GM23248 (cell line): ENCODE measurements around the gene CAMSAP2. TPM values are rescaled to one million over a fixed set of nuclear protein-coding genes. Genes with fewer than 3 reads are reported as not detected.

Source experiments
- DNase-seq: peaks from one replicate; pipeline ENCODE4 v3.0.0-alpha.2; 2015
- H2AFZ ChIP-seq: fragments of 200-600 bp; sonication (generic); 2 replicates; pipeline ENCODE4 v1.6.1; 2016; ENCODE audit warnings: antibody characterized with exemption
- H3F3A ChIP-seq: fragments of 200-600 bp; sonication (generic); 2 replicates; pipeline ENCODE4 v1.6.1; 2016; ENCODE audit warnings: mild to moderate bottlenecking, antibody characterized with exemption, mixed run types; ENCODE audit not compliant: insufficient read depth
- H3K27ac ChIP-seq: fragments of 200-600 bp; sonication (generic); 2 replicates; pipeline ENCODE4 v1.5.1; 2016; ENCODE audit warnings: mild to moderate bottlenecking
- H3K27me3 ChIP-seq: fragments of 200-600 bp; sonication (generic); replicated peaks from 2 replicates; pipeline ENCODE4 v1.6.1; 2016; ENCODE audit warnings: mild to moderate bottlenecking; ENCODE audit not compliant: insufficient read depth
- H3K36me3 ChIP-seq: fragments of 200-600 bp; sonication (generic); 2 replicates; pipeline ENCODE4 v1.6.1; 2016; ENCODE audit warnings: low read depth, mild to moderate bottlenecking
- H3K4me1 ChIP-seq: fragments of 200-600 bp; sonication (generic); 2 replicates; pipeline ENCODE4 v1.6.1; 2016; ENCODE audit warnings: mild to moderate bottlenecking; ENCODE audit not compliant: insufficient read depth
- H3K4me2 ChIP-seq: fragments of 200-600 bp; sonication (generic); one replicate; pipeline ENCODE4 v1.6.1; 2016; ENCODE audit warnings: mild to moderate bottlenecking; ENCODE audit not compliant: unreplicated experiment
- H3K4me3 ChIP-seq: fragments of 200-600 bp; sonication (generic); 2 replicates; pipeline ENCODE4 v1.5.1; 2016; ENCODE audit warnings: mild to moderate bottlenecking
- H3K79me2 ChIP-seq: fragments of 200-600 bp; sonication (generic); 2 replicates; pipeline ENCODE4 v1.6.1; 2016; ENCODE audit warnings: mild to moderate bottlenecking; ENCODE audit not compliant: insufficient read depth
- H3K9ac ChIP-seq: fragments of 200-600 bp; sonication (generic); 2 replicates; pipeline ENCODE4 v1.6.1; 2016; ENCODE audit warnings: mild to moderate bottlenecking
- H3K9me2 ChIP-seq: fragments of 200-600 bp; sonication (generic); 2 replicates; pipeline ENCODE4 v1.6.1; 2016; ENCODE audit warnings: mixed run types, mild to moderate bottlenecking, moderate library complexity; ENCODE audit not compliant: insufficient read depth
- H3K9me3 ChIP-seq: fragments of 200-600 bp; sonication (generic); one replicate; pipeline ENCODE4 v1.6.1; 2017; ENCODE audit warnings: low read depth
- H4K20me1 ChIP-seq: fragments of 200-600 bp; sonication (generic); 2 replicates; pipeline ENCODE4 v1.6.0; 2016; ENCODE audit not compliant: insufficient read depth
- EZH2 ChIP-seq: fragments of 200-600 bp; sonication (generic); IDR thresholded peaks from 2 replicates; pipeline ENCODE4 v1.6.1; 2018; ENCODE audit warnings: antibody characterized with exemption, mild to moderate bottlenecking; ENCODE audit not compliant: insufficient read depth, poor library complexity, severe bottlenecking
- EZH2phosphoT487 ChIP-seq: fragments of 200-600 bp; sonication (generic); IDR thresholded peaks from 2 replicates; pipeline ENCODE4 v1.6.1; 2018; ENCODE audit warnings: antibody characterized with exemption, moderate library complexity, mild to moderate bottlenecking, low read depth; ENCODE audit not compliant: insufficient read depth
- WGBS, 2 experiments: methylation state at CpG; one replicate each; pipeline ENCODE4 v1.1.6; 2015 to 2017; ENCODE audit warnings: low lambda C conversion rate in 2 of 2, low coverage in 1 of 2; ENCODE audit errors: missing lambda C conversion rate in 2 of 2; 5-methylcytosine and 5-hydroxymethylcytosine counted together
- in situ Hi-C: fragments of 300-500 bp; cut with MboI; formaldehyde crosslinking; loops from 2 replicates; pipeline ENCODE4 v1.15.0; 2020
- polyA plus RNA-seq: library from polyadenylated mRNA; unstranded; fragments of >200 nt; fragmentation: Nextera tagmentation; extraction: Ambion mirVana; gene quantifications from 2 replicates; pipeline ENCODE4 v1.2.1, GENCODE V29; 2016
- total RNA-seq: library from RNA; depleted of rRNA; stranded (reverse); fragments of >200 nt; shearing (Covaris generic); gene quantifications from 2 replicates; pipeline ENCODE4 v1.2.3, GENCODE V29; 2014

Gene CAMSAP2
- total and polyA plus RNA-seq, 2 experiments from 2014 or later: 10.9 to 28.7 TPM

GRCh38 chr1:200751717-200752116, 13.0 kb downstream of the CAMSAP2 start:
- peaks cover 100% of the 10 kb centered on the region for H3K79me2 ChIP-seq
- 92 to 100% methylated on average over 2 of the region's 2 CpGs for WGBS, 2 experiments
- no peak overlapping the region for H3K27ac ChIP-seq
- no peak overlapping the region for H3K4me2 ChIP-seq
- 0 out of 2 replicates have a peak, but pooled peaks cover 4% of the 10 kb centered on the region for H4K20me1 ChIP-seq
- H3K9me3 ChIP-seq: no peaks in the 10 kb centered on the region
- H3K9me2 ChIP-seq: no peaks in the 10 kb centered on the region
- H3K9ac ChIP-seq: no peak overlapping the region
- in situ Hi-C loops: no loop called here
- no peak overlapping the region for H2AFZ ChIP-seq
- peaks cover 5% of the 10 kb centered on the region; the same call in 1 of the 2 replicates for H3K36me3 ChIP-seq
- no peaks in the 10 kb centered on the region for H3K4me1 ChIP-seq
- no peak for DNase-seq
- no peaks in the 10 kb centered on the region for H3K27me3 ChIP-seq
- H3K4me3 ChIP-seq: no peak overlapping the region
- H3F3A ChIP-seq: 0 out of 2 replicates have a peak, but pooled peaks cover 4% of the 10 kb centered on the region
- TF ChIP-seq EZH2phosphoT487: no peak
- no peak for TF ChIP-seq EZH2

DNA sequence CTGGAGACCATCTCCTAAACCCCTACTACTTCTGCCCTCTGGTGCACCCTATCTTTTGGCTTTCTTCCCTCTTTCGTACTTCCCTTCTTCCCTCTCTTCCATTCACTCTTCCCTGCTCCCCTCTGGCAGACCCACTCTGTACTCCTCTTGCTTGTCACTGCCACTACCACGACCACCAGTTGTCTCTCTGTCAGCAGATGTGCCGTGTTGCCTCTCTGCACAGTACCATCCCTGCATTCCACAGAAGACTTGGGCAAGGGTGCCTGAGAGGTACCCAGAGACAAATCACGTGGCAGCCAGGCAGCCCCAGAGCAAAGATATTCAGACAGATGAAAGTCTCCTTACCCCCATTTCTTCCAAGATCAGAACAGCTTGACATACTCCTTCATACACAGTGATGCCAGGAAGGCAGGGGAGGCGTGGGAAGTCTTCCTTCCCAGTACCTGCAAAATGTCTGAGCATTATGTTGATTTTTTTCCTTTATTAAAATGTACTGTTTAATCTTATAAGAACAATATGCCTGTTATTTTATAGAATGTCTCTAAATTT, 15.0 kb downstream of the CAMSAP2 start:
- Histone ChIP-seq H3F3A (0 out of 2 replicates have a peak, but pooled peaks cover under 1% of the 10 kb centered on the region), H3K27ac (no peak overlapping the region), H3K9ac (no peak overlapping the region), H3K36me3 (no peaks in the 10 kb centered on the region; the same call in 1 of the 2 replicates), H3K4me3 (no peak overlapping the region), H4K20me1 (0 out of 2 replicates have a peak, but pooled peaks cover 4% of the 10 kb centered on the region), H2AFZ (no peak overlapping the region), H3K4me2 (no peak overlapping the region), H3K4me1 (no peaks in the 10 kb centered on the region; the same call in 1 of the 2 replicates), H3K9me3 (no peaks in the 10 kb centered on the region), H3K79me2 (peaks cover 100% of the 10 kb centered on the region), H3K9me2 (no peaks in the 10 kb centered on the region), H3K27me3 (no peaks in the 10 kb centered on the region)
- no peak for TF ChIP-seq EZH2
- no peak for TF ChIP-seq EZH2phosphoT487
- WGBS, 2 experiments: 76 to 83% methylated on average over 5 of the region's 5 CpGs
- DNase-seq: no peak
- in situ Hi-C loops: no loop called here

GRCh38 chr1:200755456-200755855, 16.8 kb downstream of the CAMSAP2 start:
- H3F3A ChIP-seq: no peaks in the 10 kb centered on the region
- TF ChIP-seq EZH2 (no peak), EZH2phosphoT487 (no peak)
- no peaks in the 10 kb centered on the region for H3K36me3 ChIP-seq
- H3K79me2 ChIP-seq: peaks cover 100% of the 10 kb centered on the region
- 0 out of 2 replicates have a peak, but pooled peaks cover 4% of the 10 kb centered on the region for H4K20me1 ChIP-seq
- DNase-seq: no peak
- H3K4me3 ChIP-seq: no peak overlapping the region
- H3K4me2 ChIP-seq: no peak overlapping the region
- no peaks in the 10 kb centered on the region; the same call in 1 of the 2 replicates for H3K4me1 ChIP-seq
- H3K9ac ChIP-seq: no peak overlapping the region
- 98 to 99% methylated on average over 3 of the region's 3 CpGs for WGBS, 2 experiments
- no peaks in the 10 kb centered on the region for H3K9me2 ChIP-seq
- no peaks in the 10 kb centered on the region for H3K27me3 ChIP-seq
- in situ Hi-C loops: no loop called here
- H3K9me3 ChIP-seq: no peaks in the 10 kb centered on the region
- no peak overlapping the region for H3K27ac ChIP-seq
- H2AFZ ChIP-seq: no peak overlapping the region

GRCh38 chr1:200762089-200762488, 23.4 kb downstream of the CAMSAP2 start:
- no peak for DNase-seq
- H3K27me3 ChIP-seq: no peaks in the 10 kb centered on the region
- H3K27ac ChIP-seq: no peak overlapping the region
- no peak overlapping the region for H3K4me3 ChIP-seq
- peaks cover 28% of the 10 kb centered on the region for H3K36me3 ChIP-seq
- H3K79me2 ChIP-seq: peaks cover 100% of the 10 kb centered on the region
- H4K20me1 ChIP-seq: no peaks in the 10 kb centered on the region
- H2AFZ ChIP-seq: no peak overlapping the region
- TF ChIP-seq EZH2phosphoT487 (no peak), EZH2 (no peak)
- no peaks in the 10 kb centered on the region for H3K9me2 ChIP-seq
- H3K9ac ChIP-seq: no peak overlapping the region
- H3K4me2 ChIP-seq: no peak overlapping the region
- H3K9me3 ChIP-seq: no peaks in the 10 kb centered on the region
- H3K4me1 ChIP-seq: no peaks in the 10 kb centered on the region; the same call in 1 of the 2 replicates
- in situ Hi-C loops: no loop called here
- H3F3A ChIP-seq: no peaks in the 10 kb centered on the region

DNA sequence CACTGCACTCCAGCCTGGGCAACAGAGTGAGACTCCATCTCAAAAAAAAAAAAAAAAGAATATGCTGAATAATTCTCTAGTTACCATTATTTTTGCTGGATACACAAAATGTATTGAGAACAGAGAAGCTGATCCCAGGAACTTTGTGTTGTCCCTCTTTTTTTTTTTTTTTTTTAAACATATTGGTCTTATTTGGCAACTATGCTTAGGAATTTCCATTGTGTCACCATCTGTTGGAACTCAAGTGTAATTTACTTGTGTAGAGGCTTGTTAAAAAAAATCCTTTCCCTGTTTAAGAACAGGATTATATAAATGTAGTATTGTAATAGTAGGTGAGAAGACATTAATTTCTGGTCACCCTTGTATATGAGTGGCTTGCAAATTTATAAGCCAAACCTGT, 28.6 kb downstream of the CAMSAP2 start:
- Histone ChIP-seq H3K27ac (no peak overlapping the region), H3K4me2 (no peak overlapping the region), H2AFZ (no peak overlapping the region), H3K9me2 (no peaks in the 10 kb centered on the region), H3K9ac (no peak overlapping the region), H3K4me1 (no peaks in the 10 kb centered on the region), H3K27me3 (no peaks in the 10 kb centered on the region), H3K79me2 (peaks cover 97% of the 10 kb centered on the region), H4K20me1 (no peaks in the 10 kb centered on the region), H3K36me3 (peaks cover 31% of the 10 kb centered on the region), H3K4me3 (no peak overlapping the region), H3K9me3 (no peaks in the 10 kb centered on the region), H3F3A (no peaks in the 10 kb centered on the region)
- in situ Hi-C loops: no loop called here
- DNase-seq: peak; percentile 51
- TF ChIP-seq EZH2: no peak
- TF ChIP-seq EZH2phosphoT487: no peak
